ENCODE results near the gene MIS18BP1.

The MIS18BP1 gene

GRCh38 chr14:45262637-45263036, 9.6 kb upstream of the MIS18BP1 start:
- H3K4me1 ChIP-seq (ENCODE audit: control insufficient read depth, insufficient read depth, low read length), result peaks cover 7% of the 10 kb centered on the region; the same call in 1 of the 2 replicates
- no peak overlapping the region for H3K4me3 ChIP-seq (ENCODE audit: low read depth, low read length)
- H3K27ac ChIP-seq (ENCODE audit: low read depth, low read length), result no peak overlapping the region
- H3K9me3 ChIP-seq (ENCODE audit: control insufficient read depth, insufficient read depth, low read length), result peaks cover 18% of the 10 kb centered on the region; the same call in 1 of the 2 replicates
- H3K36me3 ChIP-seq (ENCODE audit: control insufficient read depth, insufficient read depth, low read length), result no peaks in the 10 kb centered on the region
- no peaks in the 10 kb centered on the region for H3K27me3 ChIP-seq (ENCODE audit: control insufficient read depth, insufficient read depth, low read length)
- H3K9ac ChIP-seq (ENCODE audit: low read depth, low read length), result no peak overlapping the region

DNA sequence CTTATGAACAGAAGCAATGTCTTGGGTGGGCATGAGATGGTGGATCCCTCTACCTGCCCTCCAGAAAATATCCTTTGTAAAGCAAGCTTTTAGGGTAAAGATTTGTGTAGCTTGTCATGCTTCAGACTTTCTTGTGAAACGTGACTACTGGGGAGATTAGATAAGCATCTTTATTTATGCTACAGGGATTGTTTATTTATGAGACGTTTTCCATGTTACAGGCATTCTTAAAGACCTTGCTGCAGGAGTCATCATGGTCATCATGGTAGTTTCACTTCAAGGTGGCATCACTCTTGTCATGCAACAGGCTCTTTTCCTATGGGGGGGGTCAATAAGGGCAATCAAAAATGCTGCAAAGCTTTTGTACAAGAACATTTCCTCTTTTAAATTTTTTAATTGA, 8.2 kb upstream of the MIS18BP1 start:
- no peak overlapping the region for H3K9ac ChIP-seq (ENCODE audit: low read depth, low read length)
- H3K27me3 ChIP-seq (ENCODE audit: control insufficient read depth, insufficient read depth, low read length), result no peaks in the 10 kb centered on the region
- peaks cover 23% of the 10 kb centered on the region; the same call in 1 of the 2 replicates for H3K9me3 ChIP-seq (ENCODE audit: control insufficient read depth, insufficient read depth, low read length)
- peaks cover 7% of the 10 kb centered on the region; the same call in 1 of the 2 replicates for H3K4me1 ChIP-seq (ENCODE audit: control insufficient read depth, insufficient read depth, low read length)
- H3K4me3 ChIP-seq (ENCODE audit: low read depth, low read length), result no peak overlapping the region
- no peak overlapping the region for H3K27ac ChIP-seq (ENCODE audit: low read depth, low read length)
- H3K36me3 ChIP-seq (ENCODE audit: control insufficient read depth, insufficient read depth, low read length), result no peaks in the 10 kb centered on the region

- Histone ChIP-seq H3K27ac (ENCODE audit: low read depth, low read length) (no peak overlapping the region), H3K4me1 (ENCODE audit: control insufficient read depth, insufficient read depth, low read length) (peaks cover 7% of the 10 kb centered on the region; the same call in 1 of the 2 replicates), H3K36me3 (ENCODE audit: control insufficient read depth, insufficient read depth, low read length) (no peaks in the 10 kb centered on the region), H3K27me3 (ENCODE audit: control insufficient read depth, insufficient read depth, low read length) (no peaks in the 10 kb centered on the region), H3K4me3 (ENCODE audit: low read depth, low read length) (no peak overlapping the region), H3K9ac (ENCODE audit: low read depth, low read length) (no peak overlapping the region), H3K9me3 (ENCODE audit: control insufficient read depth, insufficient read depth, low read length) (peaks cover 23% of the 10 kb centered on the region; the same call in 1 of the 2 replicates)
These were observed 5.8 kb upstream of the MIS18BP1 start for GRCh38 chr14:45258805-45259204.

DNA sequence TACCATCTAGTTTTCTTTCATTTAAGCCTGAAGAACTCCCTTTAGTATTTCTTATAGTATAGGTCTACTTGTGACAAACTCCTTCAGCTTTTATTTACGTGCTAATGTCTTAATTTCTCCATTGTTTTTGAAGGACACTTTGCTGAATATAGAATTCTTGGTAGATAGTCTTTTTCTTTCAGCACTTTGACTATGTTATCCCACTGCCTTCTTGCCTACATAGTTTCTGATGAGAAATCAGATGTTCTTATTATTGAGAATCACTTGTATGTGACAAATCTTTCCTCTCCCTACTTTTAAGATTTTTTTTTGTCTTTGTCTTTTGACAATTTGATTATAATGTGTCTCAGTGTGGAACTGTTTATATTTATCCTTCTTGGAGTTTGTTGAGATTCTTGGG, 5.1 kb upstream of the MIS18BP1 start:
- H3K4me1 ChIP-seq (ENCODE audit: control insufficient read depth, insufficient read depth, low read length), result peaks cover 7% of the 10 kb centered on the region
- peaks cover 23% of the 10 kb centered on the region; the same call in 1 of the 2 replicates for H3K9me3 ChIP-seq (ENCODE audit: control insufficient read depth, insufficient read depth, low read length)
- H3K9ac ChIP-seq (ENCODE audit: low read depth, low read length), result no peak overlapping the region
- H3K27ac ChIP-seq (ENCODE audit: low read depth, low read length), result no peak overlapping the region
- no peaks in the 10 kb centered on the region for H3K27me3 ChIP-seq (ENCODE audit: control insufficient read depth, insufficient read depth, low read length)
- H3K36me3 ChIP-seq (ENCODE audit: control insufficient read depth, insufficient read depth, low read length), result no peaks in the 10 kb centered on the region
- H3K4me3 ChIP-seq (ENCODE audit: low read depth, low read length), result no peak overlapping the region

DNA sequence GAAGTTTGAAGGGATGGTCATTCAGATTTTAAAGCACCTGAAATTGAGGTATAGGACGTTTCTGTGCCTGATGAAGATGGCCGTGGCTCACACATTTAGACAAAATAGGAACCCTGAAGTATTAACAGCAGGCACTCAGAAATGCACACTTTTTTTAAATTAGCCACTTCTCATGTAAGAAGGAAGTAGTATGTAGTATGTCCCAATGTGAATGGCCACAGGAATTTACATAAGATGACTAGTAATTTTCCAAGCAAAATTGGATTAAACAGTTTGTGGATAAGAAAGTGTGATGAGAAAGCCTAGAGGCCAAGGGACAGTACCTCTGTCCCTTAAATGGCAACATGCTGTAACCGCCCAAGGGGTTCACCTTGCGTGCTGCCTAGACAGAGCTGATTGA, 1.8 kb upstream of the MIS18BP1 start:
- H3K4me1 ChIP-seq (ENCODE audit: control insufficient read depth, insufficient read depth, low read length), result peaks cover 8% of the 10 kb centered on the region
- no peaks in the 10 kb centered on the region for H3K27me3 ChIP-seq (ENCODE audit: control insufficient read depth, insufficient read depth, low read length)
- no peak overlapping the region for H3K4me3 ChIP-seq (ENCODE audit: low read depth, low read length)
- H3K9ac ChIP-seq (ENCODE audit: low read depth, low read length), result no peak overlapping the region
- no peak overlapping the region for H3K27ac ChIP-seq (ENCODE audit: low read depth, low read length)
- H3K36me3 ChIP-seq (ENCODE audit: control insufficient read depth, insufficient read depth, low read length), result no peaks in the 10 kb centered on the region
- H3K9me3 ChIP-seq (ENCODE audit: control insufficient read depth, insufficient read depth, low read length), result peaks cover 23% of the 10 kb centered on the region; the same call in 1 of the 2 replicates

GRCh38 chr14:45253754-45254310, 830 bp upstream of the MIS18BP1 start:
- no peaks in the 10 kb centered on the region for H3K36me3 ChIP-seq (ENCODE audit: control insufficient read depth, insufficient read depth, low read length)
- H3K27ac ChIP-seq (ENCODE audit: low read depth, low read length), result peak overlapping the region; percentile 33
- peak overlapping the region; percentile 87 for H3K4me3 ChIP-seq (ENCODE audit: low read depth, low read length)
- H3K4me1 ChIP-seq (ENCODE audit: control insufficient read depth, insufficient read depth, low read length), result peaks cover 5% of the 10 kb centered on the region; the same call in 1 of the 2 replicates
- H3K9me3 ChIP-seq (ENCODE audit: control insufficient read depth, insufficient read depth, low read length), result peaks cover 17% of the 10 kb centered on the region; the same call in 1 of the 2 replicates
- H3K27me3 ChIP-seq (ENCODE audit: control insufficient read depth, insufficient read depth, low read length), result no peaks in the 10 kb centered on the region
- peak overlapping the region; percentile 72 for H3K9ac ChIP-seq (ENCODE audit: low read depth, low read length)

GRCh38 chr14:45252366-45253069, 484 bp downstream of the MIS18BP1 start:
- Histone ChIP-seq H3K27ac (ENCODE audit: low read depth, low read length) (peak overlapping the region; percentile 78), H3K9me3 (ENCODE audit: control insufficient read depth, insufficient read depth, low read length) (peaks cover 3% of the 10 kb centered on the region; the same call in 1 of the 2 replicates), H3K4me1 (ENCODE audit: control insufficient read depth, insufficient read depth, low read length) (peaks cover 5% of the 10 kb centered on the region; the same call in 1 of the 2 replicates), H3K27me3 (ENCODE audit: control insufficient read depth, insufficient read depth, low read length) (no peaks in the 10 kb centered on the region), H3K9ac (ENCODE audit: low read depth, low read length) (peak overlapping the region; percentile 87), H3K36me3 (ENCODE audit: control insufficient read depth, insufficient read depth, low read length) (no peaks in the 10 kb centered on the region), H3K4me3 (ENCODE audit: low read depth, low read length) (peak overlapping the region; percentile 87)

DNA sequence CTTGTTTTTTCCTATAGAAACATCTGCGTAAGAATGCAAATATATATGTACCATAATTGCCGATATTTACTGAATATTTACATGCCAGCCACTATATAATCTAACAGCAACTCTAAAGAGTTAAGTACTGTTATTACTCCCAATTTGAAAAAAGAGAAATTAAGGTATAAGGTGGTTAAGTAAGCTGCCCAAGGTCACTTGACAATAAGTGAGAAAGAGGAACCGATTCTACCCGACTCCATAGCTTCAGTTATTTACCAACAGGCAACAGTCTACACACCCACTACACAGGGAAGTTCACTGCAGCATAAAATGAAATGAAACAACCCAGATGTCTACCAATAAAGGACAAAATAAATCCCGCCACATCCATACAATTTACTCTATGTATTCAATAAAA, 1.1 kb downstream of the MIS18BP1 start:
- no peak overlapping the region for H3K27ac ChIP-seq (ENCODE audit: low read depth, low read length)
- H3K36me3 ChIP-seq (ENCODE audit: control insufficient read depth, insufficient read depth, low read length), result peaks cover 2% of the 10 kb centered on the region; the same call in 1 of the 2 replicates
- H3K9ac ChIP-seq (ENCODE audit: low read depth, low read length), result peak overlapping the region; percentile 87
- H3K4me3 ChIP-seq (ENCODE audit: low read depth, low read length), result peak overlapping the region; percentile 87
- peaks cover 5% of the 10 kb centered on the region for H3K4me1 ChIP-seq (ENCODE audit: control insufficient read depth, insufficient read depth, low read length)
- no peaks in the 10 kb centered on the region for H3K27me3 ChIP-seq (ENCODE audit: control insufficient read depth, insufficient read depth, low read length)
- no peaks in the 10 kb centered on the region for H3K9me3 ChIP-seq (ENCODE audit: control insufficient read depth, insufficient read depth, low read length)

GRCh38 chr14:45249856-45250575, 3.0 kb downstream of the MIS18BP1 start:
- no peaks in the 10 kb centered on the region for H3K9me3 ChIP-seq (ENCODE audit: control insufficient read depth, insufficient read depth, low read length)
- H3K4me1 ChIP-seq (ENCODE audit: control insufficient read depth, insufficient read depth, low read length), result peaks cover 18% of the 10 kb centered on the region
- peaks cover 4% of the 10 kb centered on the region; the same call in 1 of the 2 replicates for H3K36me3 ChIP-seq (ENCODE audit: control insufficient read depth, insufficient read depth, low read length)
- no peaks in the 10 kb centered on the region for H3K27me3 ChIP-seq (ENCODE audit: control insufficient read depth, insufficient read depth, low read length)
- H3K9ac ChIP-seq (ENCODE audit: low read depth, low read length), result no peak overlapping the region
- no peak overlapping the region for H3K4me3 ChIP-seq (ENCODE audit: low read depth, low read length)
- H3K27ac ChIP-seq (ENCODE audit: low read depth, low read length), result no peak overlapping the region

DNA sequence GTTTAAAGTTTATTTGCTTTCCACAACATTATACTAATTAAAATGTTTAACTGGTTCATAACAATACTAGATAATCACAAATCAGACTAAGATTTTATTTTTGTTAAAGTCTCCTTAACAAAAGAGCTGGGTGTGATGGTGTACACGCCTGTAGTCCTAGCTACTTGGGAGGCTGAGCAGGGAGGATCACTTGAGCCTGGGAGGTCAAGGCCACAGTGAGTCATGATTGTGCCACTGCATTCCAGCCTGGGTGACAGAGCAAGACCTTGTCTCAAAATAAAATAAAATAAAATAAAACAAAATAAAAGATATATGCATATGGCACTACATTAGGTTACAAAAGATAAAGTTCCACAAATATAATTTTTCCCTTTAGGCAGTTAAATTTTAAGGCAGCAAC, 5.6 kb downstream of the MIS18BP1 start:
- Histone ChIP-seq H3K27me3 (ENCODE audit: control insufficient read depth, insufficient read depth, low read length) (no peaks in the 10 kb centered on the region), H3K9me3 (ENCODE audit: control insufficient read depth, insufficient read depth, low read length) (no peaks in the 10 kb centered on the region), H3K36me3 (ENCODE audit: control insufficient read depth, insufficient read depth, low read length) (peaks cover 8% of the 10 kb centered on the region; the same call in 1 of the 2 replicates), H3K4me3 (ENCODE audit: low read depth, low read length) (no peak overlapping the region), H3K4me1 (ENCODE audit: control insufficient read depth, insufficient read depth, low read length) (peaks cover 18% of the 10 kb centered on the region), H3K9ac (ENCODE audit: low read depth, low read length) (no peak overlapping the region), H3K27ac (ENCODE audit: low read depth, low read length) (no peak overlapping the region)

DNA sequence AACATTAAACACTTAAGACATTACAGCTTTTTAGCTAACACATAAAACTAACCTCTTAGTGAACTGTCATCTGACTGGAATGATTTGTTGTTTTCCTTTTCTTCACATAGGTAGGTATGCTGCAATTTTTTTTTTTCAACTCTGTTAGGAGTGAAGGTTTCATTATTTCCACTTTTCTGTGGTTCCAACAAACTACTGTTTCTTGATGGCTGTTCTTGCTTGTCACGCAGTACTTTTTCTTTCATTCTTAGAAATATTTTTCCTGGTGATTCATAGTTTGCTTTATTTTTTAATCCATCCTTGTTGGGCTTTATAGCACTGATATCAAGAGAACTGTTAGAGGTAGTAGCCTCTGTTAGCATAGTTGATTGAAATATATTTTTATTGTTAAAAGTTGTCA, 6.3 kb downstream of the MIS18BP1 start:
- peaks cover 15% of the 10 kb centered on the region for H3K36me3 ChIP-seq (ENCODE audit: control insufficient read depth, insufficient read depth, low read length)
- no peaks in the 10 kb centered on the region for H3K27me3 ChIP-seq (ENCODE audit: control insufficient read depth, insufficient read depth, low read length)
- H3K4me3 ChIP-seq (ENCODE audit: low read depth, low read length), result no peak overlapping the region
- no peaks in the 10 kb centered on the region for H3K9me3 ChIP-seq (ENCODE audit: control insufficient read depth, insufficient read depth, low read length)
- H3K4me1 ChIP-seq (ENCODE audit: control insufficient read depth, insufficient read depth, low read length), result peaks cover 18% of the 10 kb centered on the region
- no peak overlapping the region for H3K27ac ChIP-seq (ENCODE audit: low read depth, low read length)
- no peak overlapping the region for H3K9ac ChIP-seq (ENCODE audit: low read depth, low read length)

Data from HUES48 (cell line).